Subcutaneous abdominal adipose tissue (tissue), 5 donors: ENCODE measurements around the gene SMYD4.
A peak's percentile ranks its signal among the peaks of the same experiment; 100 is the strongest.
"Not testable (repeated sequence)": the region's sequence is repeated elsewhere in the genome, so short reads cannot be mapped to it uniquely, and the experiment has no call there.

ENCODE experiments used
- H3K27ac ChIP-seq: one replicate; pipeline ENCODE4 v1.7.0; 2013; ENCODE audit warnings: low read depth, mild to moderate bottlenecking, inconsistent platforms, low read length, moderate library complexity
- H3K27me3 ChIP-seq, 5 donors: one replicate each; pipeline ENCODE4 v1.7.0; 2013; ENCODE audit warnings: low read length in 5 of 5, inconsistent platforms in 1 of 5; ENCODE audit not compliant: control insufficient read depth in 5 of 5, insufficient read depth in 4 of 5
- H3K36me3 ChIP-seq, 5 donors: one replicate each; pipeline ENCODE4 v1.7.0; 2013; ENCODE audit warnings: low read length in 5 of 5; ENCODE audit not compliant: control insufficient read depth in 5 of 5, insufficient read depth in 5 of 5
- H3K4me1 ChIP-seq, 5 donors: one replicate each; pipeline ENCODE4 v1.7.0; 2013; ENCODE audit warnings: low read length in 5 of 5, mild to moderate bottlenecking in 3 of 5, moderate library complexity in 1 of 5; ENCODE audit not compliant: control insufficient read depth in 5 of 5, insufficient read depth in 5 of 5
- H3K4me3 ChIP-seq, 5 donors: one replicate each; pipeline ENCODE4 v1.7.0; 2013; ENCODE audit warnings: low read length in 5 of 5, low read depth in 1 of 5
- H3K9ac ChIP-seq, 5 donors: one replicate each; pipeline ENCODE4 v1.7.0; 2013; ENCODE audit warnings: low read length in 5 of 5, mild to moderate bottlenecking in 4 of 5, moderate library complexity in 3 of 5
- H3K9me3 ChIP-seq, 5 donors: one replicate each; pipeline ENCODE4 v1.7.0; 2013; ENCODE audit warnings: low read length in 5 of 5; ENCODE audit not compliant: control insufficient read depth in 5 of 5
- donor health status: healthy.
- donor health status: healthy.
- donor health status: healthy.
- donor health status: healthy.
- donor health status: healthy.

The SMYD4 gene

DNA sequence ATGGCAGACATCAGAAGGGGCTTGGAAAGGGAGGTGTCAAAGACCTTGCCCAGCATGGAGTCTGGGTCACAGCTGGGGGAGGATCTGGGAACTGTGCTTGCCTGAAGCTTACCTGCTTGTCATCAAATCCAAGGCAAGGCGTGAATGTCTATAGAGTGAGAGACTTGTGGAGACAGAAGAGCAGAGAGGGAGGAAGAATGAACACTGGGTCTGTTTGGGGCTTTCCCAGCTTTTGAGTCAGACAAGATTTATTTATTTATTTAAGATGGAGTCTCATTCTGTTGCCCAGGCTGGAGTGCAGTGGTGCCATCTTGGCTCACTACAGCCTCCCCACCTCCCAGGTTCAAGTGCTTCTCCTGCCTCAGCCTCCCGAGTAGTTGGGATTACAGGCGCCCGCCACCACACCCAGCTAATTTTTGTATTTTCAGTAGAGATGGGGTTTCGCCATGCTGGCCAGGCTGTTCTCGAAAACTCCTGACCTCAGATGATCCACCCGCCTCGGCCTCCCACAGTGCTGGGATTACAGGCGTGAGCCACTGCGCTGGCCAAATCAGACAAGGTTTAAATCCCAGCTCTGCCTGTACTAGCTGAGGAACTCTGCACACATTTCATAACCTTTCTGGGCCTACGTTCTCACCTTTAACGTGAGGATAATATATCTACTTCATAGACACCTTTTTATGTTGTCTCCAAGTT is 56.6 kb downstream of the SMYD4 start:
- Histone ChIP-seq H3K27ac (peak overlapping the region; percentile 93), H3K4me1 (peaks cover 2 to 28% (median 21%) of the 10 kb centered on the region in 5 donors), H3K36me3 (peaks cover 3 to 62% (median 57%) of the 10 kb centered on the region in 5 donors), H3K9ac (peak overlapping the region in 2 of 5 donors; percentile 7 to 37)
- not testable (repeated sequence) for H3K27me3 ChIP-seq, H3K4me3 ChIP-seq, H3K9me3 ChIP-seq

DNA sequence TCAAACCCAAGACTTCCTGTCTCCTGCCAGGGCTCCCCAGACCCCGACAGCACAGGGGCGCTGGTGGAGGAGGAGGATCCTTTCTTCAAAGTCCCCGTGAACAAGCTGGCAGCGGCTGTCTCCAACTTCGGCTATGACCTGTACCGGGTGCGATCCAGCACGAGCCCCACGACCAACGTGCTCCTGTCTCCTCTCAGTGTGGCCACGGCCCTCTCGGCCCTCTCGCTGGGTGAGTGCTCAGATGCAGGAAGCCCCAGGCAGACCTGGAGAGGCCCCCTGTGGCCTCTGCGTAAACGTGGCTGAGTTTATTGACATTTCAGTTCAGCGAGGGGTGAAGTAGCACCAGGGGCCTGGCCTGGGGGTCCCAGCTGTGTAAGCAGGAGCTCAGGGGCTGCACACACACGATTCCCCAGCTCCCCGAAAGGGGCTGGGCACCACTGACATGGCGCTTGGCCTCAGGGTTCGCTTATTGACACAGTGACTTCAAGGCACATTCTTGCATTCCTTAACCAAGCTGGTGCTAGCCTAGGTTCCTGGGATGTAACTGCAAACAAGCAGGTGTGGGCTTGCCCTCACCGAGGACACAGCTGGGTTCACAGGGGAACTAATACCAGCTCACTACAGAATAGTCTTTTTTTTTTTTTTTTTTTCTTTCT is 59.8 kb downstream of the SMYD4 start:
- no peak overlapping the region for H3K9ac ChIP-seq
- H3K27ac ChIP-seq = peak overlapping the region; percentile 30
- peaks cover 0 to 44% (median 37%) of the 10 kb centered on the region in 5 donors for H3K36me3 ChIP-seq
- peaks cover 2 to 48% (median 34%) of the 10 kb centered on the region in 5 donors for H3K4me1 ChIP-seq
- H3K27me3 ChIP-seq = no peaks in the 10 kb centered on the region
- H3K4me3 ChIP-seq = no peak overlapping the region
- H3K9me3 ChIP-seq = no peaks in the 10 kb centered on the region

DNA sequence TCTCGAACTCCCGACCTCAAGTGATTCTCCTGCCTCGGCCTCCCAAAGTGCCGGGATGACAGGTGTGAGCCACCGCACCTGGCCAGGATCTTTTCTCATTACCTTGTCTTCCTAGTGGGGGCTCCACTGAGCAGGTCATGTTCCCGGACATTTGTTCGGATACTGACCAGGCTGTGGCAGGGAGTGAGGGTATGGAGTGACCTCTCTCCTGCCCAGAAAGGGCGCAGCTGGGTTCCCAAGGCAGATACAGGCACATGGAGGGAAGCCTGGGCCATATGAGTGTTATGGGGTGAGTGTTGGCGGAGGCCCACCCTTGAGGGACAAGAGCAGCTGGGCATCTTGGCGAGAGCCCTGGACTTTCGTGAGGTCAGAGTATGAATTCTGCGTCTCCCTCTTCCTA is 62.3 kb downstream of the SMYD4 start:
- Histone ChIP-seq H3K9ac (peak overlapping the region in 2 of 5 donors; percentile 21), H3K4me1 (peaks cover 8 to 52% (median 41%) of the 10 kb centered on the region in 5 donors), H3K27me3 (no peaks in the 10 kb centered on the region), H3K9me3 (no peaks in the 10 kb centered on the region), H3K27ac (peak overlapping the region; percentile 24), H3K36me3 (peaks cover 0 to 35% (median 28%) of the 10 kb centered on the region in 5 donors), H3K4me3 (no peak overlapping the region)

DNA sequence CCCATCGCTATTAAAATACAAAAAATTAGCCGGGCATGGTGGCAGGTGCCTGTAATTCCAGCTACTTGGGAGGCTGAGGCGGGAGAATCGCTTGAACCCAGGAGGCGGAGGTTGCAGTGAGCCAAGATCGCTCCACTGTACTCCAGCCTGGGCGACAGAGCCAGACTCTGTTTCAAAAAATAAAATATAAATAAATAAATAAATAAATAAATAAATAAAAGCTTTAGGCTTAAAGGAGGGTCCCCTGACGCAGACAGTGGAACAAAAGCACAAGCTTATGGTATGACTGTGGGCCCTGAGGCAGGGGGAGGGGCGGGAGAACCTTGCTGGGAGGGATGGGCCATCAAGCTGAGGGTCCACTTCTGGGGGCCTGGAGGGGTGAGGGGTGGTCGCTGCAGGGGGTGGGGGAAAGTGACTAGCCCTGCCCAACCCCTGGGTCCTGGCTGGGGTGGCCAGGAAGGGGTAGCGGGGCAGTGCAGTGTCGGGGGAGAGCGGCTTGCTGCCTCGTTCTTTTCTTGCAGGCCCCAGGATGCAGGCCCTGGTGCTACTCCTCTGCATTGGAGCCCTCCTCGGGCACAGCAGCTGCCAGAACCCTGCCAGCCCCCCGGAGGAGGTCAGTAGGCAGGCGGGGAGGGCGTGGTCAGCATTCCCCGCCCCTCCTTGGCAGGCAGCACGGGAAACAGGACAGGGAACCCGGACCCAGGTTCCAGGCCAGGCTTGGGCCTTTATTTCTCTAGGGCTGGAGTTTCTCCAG is 63.1 kb downstream of the SMYD4 start:
- Histone ChIP-seq H3K9ac (peak overlapping the region in 2 of 5 donors; percentile 30 to 52), H3K4me1 (peaks cover 8 to 56% (median 49%) of the 10 kb centered on the region in 5 donors)

DNA sequence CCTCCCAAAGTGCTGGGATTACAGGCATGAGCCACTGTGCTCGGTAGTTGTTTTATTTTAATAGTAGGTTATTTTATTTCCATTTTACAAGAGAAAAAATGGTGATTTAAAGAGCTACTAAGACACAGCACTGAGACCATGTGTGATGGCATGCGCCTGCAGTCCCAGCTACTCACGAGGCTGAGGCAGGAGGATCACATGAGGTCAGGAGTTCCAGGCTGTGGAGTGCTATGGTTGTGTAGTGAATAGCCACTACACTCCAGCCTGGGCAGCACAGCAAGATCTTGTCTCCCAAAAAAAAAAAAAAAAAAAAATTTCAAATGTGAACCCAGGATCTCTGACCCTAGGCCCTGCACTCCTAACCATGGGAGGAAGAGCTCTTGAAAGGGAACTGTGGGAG is 64.1 kb downstream of the SMYD4 start:
- Histone ChIP-seq H3K27ac (no peak overlapping the region), H3K9me3 (no peaks in the 10 kb centered on the region), H3K36me3 (peaks cover 0 to 20% (median 15%) of the 10 kb centered on the region in 5 donors), H3K27me3 (no peaks in the 10 kb centered on the region), H3K9ac (no peak overlapping the region), H3K4me1 (peaks cover 8 to 60% (median 52%) of the 10 kb centered on the region in 5 donors), H3K4me3 (no peak overlapping the region)

More for the DNA sequence above, 63.1 kb downstream of the SMYD4 start:
- Histone ChIP-seq H3K27me3 (no peaks in the 10 kb centered on the region), H3K9me3 (no peaks in the 10 kb centered on the region), H3K4me3 (no peak overlapping the region), H3K27ac (peak overlapping the region; percentile 24), H3K36me3 (peaks cover 0 to 28% (median 23%) of the 10 kb centered on the region in 5 donors)

DNA sequence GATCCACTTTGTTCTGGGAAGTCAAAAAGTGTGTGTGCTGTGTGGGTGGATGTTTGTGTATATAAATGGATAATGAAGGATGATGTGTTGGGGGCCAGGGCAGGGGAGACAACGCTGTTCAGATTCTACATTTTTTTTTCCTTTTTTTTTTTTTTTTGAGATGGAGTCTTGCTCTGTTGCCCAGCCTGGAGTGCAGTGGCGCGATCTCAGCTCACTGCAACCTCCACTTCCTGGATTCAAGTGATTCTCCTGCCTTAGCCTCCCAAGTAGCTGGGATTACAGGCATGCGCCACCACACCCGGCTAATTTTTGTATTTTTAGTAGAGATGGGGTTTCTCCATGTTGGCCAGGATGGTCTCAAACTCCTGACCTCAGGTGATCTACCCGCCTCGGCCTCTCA is 65.0 kb downstream of the SMYD4 start:
- Histone ChIP-seq H3K27ac (peak overlapping the region; percentile 98), H3K4me1 (peaks cover 8 to 63% (median 52%) of the 10 kb centered on the region in 5 donors), H3K4me3 (peak overlapping the region in 2 of 5 donors; percentile 67 to 84), H3K36me3 (peaks cover 0 to 13% (median 9%) of the 10 kb centered on the region in 5 donors), H3K9ac (peak overlapping the region in 3 of 5 donors; percentile 43 to 89 (median 56))
- not testable (repeated sequence) for H3K27me3 ChIP-seq, H3K9me3 ChIP-seq

DNA sequence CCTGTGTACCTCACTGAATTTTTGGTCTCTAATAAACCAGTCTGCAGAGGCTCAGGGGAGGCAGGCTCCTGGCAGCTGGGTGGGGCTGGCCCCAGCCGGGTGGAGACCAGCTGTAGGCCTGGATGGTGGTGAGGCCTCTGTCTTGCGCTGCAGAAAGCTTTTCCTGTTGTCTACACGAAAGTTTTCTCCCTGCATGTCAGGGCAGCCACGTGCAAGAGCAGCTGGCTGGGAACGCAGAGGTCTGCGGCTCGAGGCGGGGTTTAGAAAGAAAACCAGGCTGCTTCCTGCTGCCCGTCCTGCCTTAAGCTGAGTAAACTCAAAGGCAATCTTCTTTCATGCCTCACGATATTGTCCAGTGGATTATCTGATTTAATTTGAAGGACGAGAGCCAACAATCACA is 65.4 kb downstream of the SMYD4 start:
- Histone ChIP-seq H3K27me3 (no peaks in the 10 kb centered on the region), H3K27ac (peak overlapping the region; percentile 98), H3K4me3 (peak overlapping the region; percentile 67 to 88 (median 84)), H3K36me3 (peaks cover 0 to 9% (median 5%) of the 10 kb centered on the region in 5 donors), H3K4me1 (peaks cover 8 to 63% (median 52%) of the 10 kb centered on the region in 5 donors), H3K9ac (peak overlapping the region in 4 of 5 donors; percentile 13 to 89 (median 67)), H3K9me3 (no peaks in the 10 kb centered on the region)

DNA sequence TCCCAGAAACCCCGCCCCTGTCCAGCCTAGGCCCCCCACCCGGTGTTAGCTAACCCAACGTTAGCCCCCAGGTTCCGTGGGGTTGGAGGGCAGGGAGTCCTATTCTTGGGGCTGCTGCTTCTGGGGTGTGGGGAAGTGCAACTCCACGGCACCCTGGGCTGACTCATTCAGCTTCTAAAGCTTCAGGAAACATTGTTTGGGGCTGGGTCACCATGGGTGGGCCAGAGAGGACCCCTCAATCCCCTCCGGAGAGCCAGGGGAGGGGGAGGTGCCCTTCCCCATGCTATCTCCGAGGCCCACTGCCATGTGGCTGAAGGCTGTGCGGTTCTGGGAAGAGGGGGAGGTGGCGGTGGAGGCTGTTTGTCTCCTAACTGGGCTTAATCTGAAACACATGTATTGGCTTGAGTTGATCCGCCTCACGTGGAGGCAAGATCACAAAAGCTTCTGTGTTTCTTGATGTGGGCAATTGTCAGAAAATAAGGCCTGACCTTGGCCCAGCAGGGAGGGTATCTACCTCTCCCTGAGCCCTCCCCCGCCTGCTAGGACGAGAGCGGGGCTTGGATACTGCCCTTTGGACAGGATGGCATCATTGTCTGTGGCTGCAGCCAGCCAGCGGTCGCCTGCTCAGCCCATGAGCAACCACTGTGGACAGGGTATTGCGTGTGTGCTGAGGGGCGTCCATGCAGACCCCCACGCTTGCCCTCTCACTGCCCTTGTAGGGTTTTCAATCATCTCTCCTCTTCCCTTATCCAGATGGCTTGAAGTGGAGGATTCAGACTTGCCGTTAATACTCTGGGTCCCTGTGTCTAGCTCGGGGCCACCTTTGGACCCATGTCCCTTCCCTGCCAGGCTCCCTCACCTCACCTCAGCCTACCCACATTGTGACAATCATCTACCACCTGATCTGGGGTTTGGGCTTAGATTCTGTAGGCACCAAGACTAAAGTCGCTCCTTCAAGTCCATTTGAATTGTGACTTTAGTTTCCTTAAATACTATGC is 66.5 kb downstream of the SMYD4 start:
- H3K27ac ChIP-seq = peak overlapping the region; percentile 98
- no peaks in the 10 kb centered on the region for H3K27me3 ChIP-seq
- H3K4me3 ChIP-seq = peak overlapping the region; percentile 67 to 88 (median 84)
- H3K36me3 ChIP-seq = peaks cover 0 to 8% (median 5%) of the 10 kb centered on the region in 5 donors
- no peaks in the 10 kb centered on the region for H3K9me3 ChIP-seq
- H3K4me1 ChIP-seq = peaks cover 8 to 63% (median 52%) of the 10 kb centered on the region in 5 donors
- peak overlapping the region; percentile 71 to 93 (median 89) for H3K9ac ChIP-seq
